GM19463 (cell line): ENCODE measurements around the gene TMEM125.

Experiments used
- ATAC-seq: cut with Tn5 transposase; IDR thresholded peaks from one replicate; pipeline ENCODE4 v1.9.1; 2021; ENCODE audit warnings: mild to moderate bottlenecking, moderate library complexity; ENCODE audit not compliant: unreplicated experiment

The TMEM125 gene

GRCh38 chr1:43288785-43289706, 19.3 kb downstream of the TMEM125 start:
- no peak for ATAC-seq

- ATAC-seq = no peak
Observed at GRCh38 chr1:43292216-43292615, 22.4 kb downstream of the TMEM125 start.

- no peak for ATAC-seq
Observed at GRCh38 chr1:43292679-43293078, 22.9 kb downstream of the TMEM125 start.

GRCh38 chr1:43293176-43293575, 23.4 kb downstream of the TMEM125 start:
- ATAC-seq = no peak

GRCh38 chr1:43293896-43294760, 24.3 kb downstream of the TMEM125 start:
- ATAC-seq = no peak

- ATAC-seq = no peak
Observed at GRCh38 chr1:43294761-43295160, 25.0 kb downstream of the TMEM125 start.

- ATAC-seq = no peak
Observed at GRCh38 chr1:43296207-43296606, 26.4 kb downstream of the TMEM125 start.

GRCh38 chr1:43298055-43298454, 28.3 kb downstream of the TMEM125 start:
- no peak for ATAC-seq

GRCh38 chr1:43299101-43299500, 29.3 kb downstream of the TMEM125 start:
- no peak for ATAC-seq

GRCh38 chr1:43300378-43301094, 30.8 kb downstream of the TMEM125 start, which contains the start of gene TIE1:
TSS of gene TIE1 (plus strand) at chr1:43300982. CDS start at chr1:43301072, 90 bp downstream.
- ATAC-seq = no peak

GRCh38 chr1:43302201-43302600, 32.4 kb downstream of the TMEM125 start:
- no peak for ATAC-seq

GRCh38 chr1:43302721-43303470, 33.1 kb downstream of the TMEM125 start:
- no peak for ATAC-seq

- no peak for ATAC-seq
Observed at GRCh38 chr1:43303471-43304313, 33.9 kb downstream of the TMEM125 start.

GRCh38 chr1:43304314-43304681, 34.5 kb downstream of the TMEM125 start:
- no peak for ATAC-seq

GRCh38 chr1:43304771-43305300, 35.1 kb downstream of the TMEM125 start:
- no peak for ATAC-seq

- no peak for ATAC-seq
Observed at GRCh38 chr1:43305461-43305860, 35.7 kb downstream of the TMEM125 start.

GRCh38 chr1:43305926-43306687, 36.3 kb downstream of the TMEM125 start:
- no peak for ATAC-seq

GRCh38 chr1:43306688-43307457, 37.1 kb downstream of the TMEM125 start:
- no peak for ATAC-seq
